Karpas-422 (cell line): ENCODE measurements around the gene FAM107A. TPM values are rescaled to one million over a fixed set of nuclear protein-coding genes. Genes with fewer than 3 reads are reported as not detected.

Experiments used
- DNase-seq: peaks from one replicate; pipeline ENCODE4 v3.0.0-alpha.2; 2015
- H2AFZ ChIP-seq: fragments of 200-600 bp; sonication (generic); 2 replicates; pipeline ENCODE4 v1.6.1; 2014; ENCODE audit warnings: antibody characterized with exemption, low read length, mixed read lengths
- H3K27ac ChIP-seq: fragments of 200-600 bp; sonication (generic); 2 replicates; pipeline ENCODE4 v1.5.1; 2014; ENCODE audit warnings: mild to moderate bottlenecking, low read length, moderate library complexity
- H3K27me3 ChIP-seq: fragments of 200-600 bp; sonication (generic); 2 replicates; pipeline ENCODE4 v1.6.1; 2014; ENCODE audit warnings: low read length, mixed read lengths
- H3K36me3 ChIP-seq: fragments of 200-600 bp; sonication (generic); 2 replicates; pipeline ENCODE4 v1.6.1; 2014; ENCODE audit warnings: low read length, mixed read lengths; ENCODE audit not compliant: insufficient read depth
- H3K4me1 ChIP-seq: fragments of 200-600 bp; sonication (generic); 2 replicates; pipeline ENCODE4 v1.6.1; 2014; ENCODE audit warnings: mild to moderate bottlenecking, low read length, mixed read lengths
- H3K4me2 ChIP-seq: fragments of 200-600 bp; sonication (generic); 2 replicates; pipeline ENCODE4 v1.6.1; 2014; ENCODE audit warnings: low read length, low read depth, mild to moderate bottlenecking; ENCODE audit not compliant: poor library complexity, severe bottlenecking
- H3K4me3 ChIP-seq: fragments of 200-600 bp; sonication (generic); 2 replicates; pipeline ENCODE4 v1.5.1; 2014; ENCODE audit warnings: mild to moderate bottlenecking, antibody characterized with exemption, low read length, mixed read lengths
- H3K79me2 ChIP-seq: fragments of 200-600 bp; sonication (generic); 2 replicates; pipeline ENCODE4 v1.6.1; 2014; ENCODE audit warnings: mild to moderate bottlenecking, low read length, mixed read lengths
- H3K9ac ChIP-seq: fragments of 200-600 bp; sonication (generic); 2 replicates; pipeline ENCODE4 v1.6.0; 2014; ENCODE audit warnings: low read length
- H3K9me2 ChIP-seq: fragments of 200-600 bp; sonication (generic), shearing (Covaris generic); replicated peaks from 2 replicates; pipeline ENCODE4 v1.6.0; 2014; ENCODE audit warnings: mild to moderate bottlenecking, low read length, moderate library complexity; ENCODE audit not compliant: insufficient read depth
- H3K9me3 ChIP-seq: fragments of 300-700, 200-600 bp; sonication (generic); 2 replicates; pipeline ENCODE4 v1.6.1; 2014; ENCODE audit warnings: low read length, mixed read lengths
- H4K20me1 ChIP-seq: fragments of 200-600 bp; sonication (generic); 2 replicates; pipeline ENCODE4 v1.6.1; 2014; ENCODE audit warnings: mild to moderate bottlenecking, antibody characterized with exemption, low read length, low read depth; ENCODE audit not compliant: insufficient read depth
- total RNA-seq: library from RNA; depleted of rRNA; stranded (reverse); fragments of >200 nt; shearing (Covaris generic); gene quantifications from 2 replicates; pipeline ENCODE4 v1.2.3, GENCODE V29; 2014; ENCODE audit warnings: low replicate concordance; rRNA removed

The FAM107A gene
- total RNA-seq, 1 experiment from 2014 or later, result not detected

DNA sequence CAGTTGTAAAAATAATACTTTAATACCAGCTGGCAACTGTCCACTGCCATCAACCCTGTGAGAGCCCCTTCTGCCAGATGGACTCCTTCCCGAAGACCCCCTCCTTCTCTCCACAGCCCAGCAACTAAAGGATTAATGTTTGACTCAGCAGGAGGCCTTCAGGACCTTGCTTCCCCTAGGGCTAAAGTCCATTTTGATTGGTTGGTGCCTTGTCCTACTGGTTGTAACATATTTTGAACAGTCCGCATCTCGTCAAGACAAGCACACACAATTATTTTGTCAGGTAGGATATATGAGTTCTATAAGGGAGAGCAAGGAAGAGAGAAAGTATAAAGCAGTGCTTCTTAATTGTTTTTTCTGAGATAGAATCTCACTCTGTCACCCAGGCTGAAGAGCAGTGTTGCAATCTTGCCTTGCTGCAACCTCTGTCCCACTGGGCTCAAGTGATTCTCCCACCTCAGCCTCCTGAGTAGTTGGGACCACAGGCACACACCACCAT lies 58.9 kb downstream of the FAM107A start:
- H3K9me3 ChIP-seq, result no peaks in the 10 kb centered on the region
- H3K4me2 ChIP-seq, result no peak overlapping the region
- H4K20me1 ChIP-seq, result no peaks in the 10 kb centered on the region
- no peak overlapping the region for H2AFZ ChIP-seq
- no peak overlapping the region for H3K4me3 ChIP-seq
- no peak overlapping the region for H3K9ac ChIP-seq
- H3K27ac ChIP-seq, result no peak overlapping the region
- no peaks in the 10 kb centered on the region for H3K36me3 ChIP-seq
- no peaks in the 10 kb centered on the region for H3K9me2 ChIP-seq
- DNase-seq, result no peak
- no peaks in the 10 kb centered on the region for H3K27me3 ChIP-seq
- no peaks in the 10 kb centered on the region for H3K79me2 ChIP-seq
- H3K4me1 ChIP-seq, result no peaks in the 10 kb centered on the region

DNA sequence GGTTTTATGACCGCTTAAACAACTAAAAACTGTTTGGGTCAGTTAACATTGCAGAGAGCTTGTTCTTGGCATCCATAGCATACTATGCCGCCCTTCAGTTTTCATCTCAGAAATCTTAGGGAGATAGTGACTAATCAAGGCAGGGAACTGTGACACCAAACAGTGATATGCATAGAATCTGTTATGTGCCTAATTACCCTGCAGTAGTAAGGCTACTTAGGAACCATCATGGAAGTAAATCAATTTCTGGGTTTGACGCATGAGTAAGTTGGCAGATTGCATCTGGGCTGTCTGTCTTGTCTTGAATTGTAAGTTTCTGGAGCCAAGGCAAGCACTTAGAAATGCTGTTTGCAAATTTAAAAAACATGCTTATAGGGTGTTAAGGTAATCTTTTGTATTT lies 62.8 kb downstream of the FAM107A start:
- no peak overlapping the region for H3K4me3 ChIP-seq
- H3K9me3 ChIP-seq, result no peaks in the 10 kb centered on the region
- H3K27me3 ChIP-seq, result no peaks in the 10 kb centered on the region
- H4K20me1 ChIP-seq, result no peaks in the 10 kb centered on the region
- no peak overlapping the region for H3K9ac ChIP-seq
- no peak overlapping the region for H3K4me2 ChIP-seq
- H3K4me1 ChIP-seq, result no peaks in the 10 kb centered on the region
- no peak for DNase-seq
- no peaks in the 10 kb centered on the region for H3K79me2 ChIP-seq
- no peaks in the 10 kb centered on the region for H3K9me2 ChIP-seq
- no peaks in the 10 kb centered on the region for H3K36me3 ChIP-seq
- H3K27ac ChIP-seq, result no peak overlapping the region
- H2AFZ ChIP-seq, result no peak overlapping the region

Other genes with a start within 250 kb of the FAM107A start
- 222 and 353 TPM in 2 replicates for gene PXK, start 244.5 kb downstream of the FAM107A start, total RNA-seq
- 61.6 and 130 TPM in 2 replicates for gene PDHB, start 143.6 kb downstream of the FAM107A start, total RNA-seq
- 7.9 and 17.9 TPM in 2 replicates for gene KCTD6, start 85.3 kb downstream of the FAM107A start, total RNA-seq
- not detected in 2 replicates for gene ACOX2, start 40.2 kb downstream of the FAM107A start, total RNA-seq
- not detected in 2 replicates for gene FAM3D, start 89.4 kb upstream of the FAM107A start, total RNA-seq